ENCODE results near the gene PLPPR2.
"Not testable (repeated sequence)": the region's sequence is repeated elsewhere in the genome, so short reads cannot be mapped to it uniquely, and the experiment has no call there.

PLPPR2 gene

GRCh38 chr19:11373885-11374432 is 18.7 kb downstream of the PLPPR2 start:
- no peak for DNase-seq

- peak; percentile 97 for DNase-seq
Measured at GRCh38 chr19:11374433-11375142, 19.4 kb downstream of the PLPPR2 start, which contains the start of gene SWSAP1. Gene SWSAP1, plus strand, starts transcription at chr19:11374666. Its CDS starts 15 bp downstream, at chr19:11374681.

GRCh38 chr19:11375143-11375948 is 20.1 kb downstream of the PLPPR2 start:
- peak; percentile 80 for DNase-seq

GRCh38 chr19:11377237-11377636 is 22.0 kb downstream of the PLPPR2 start:
- peak; percentile 28 for DNase-seq

GRCh38 chr19:11377756-11378155 is 22.5 kb downstream of the PLPPR2 start:
- no peak for DNase-seq

GRCh38 chr19:11378319-11379189 is 23.3 kb downstream of the PLPPR2 start:
- peak; percentile 30 for DNase-seq

- not testable (repeated sequence) for DNase-seq
Measured at GRCh38 chr19:11379269-11379845, 24.1 kb downstream of the PLPPR2 start.

GRCh38 chr19:11379857-11380350 is 24.7 kb downstream of the PLPPR2 start:
- DNase-seq = no peak

- DNase-seq = peak; percentile 97
Measured at GRCh38 chr19:11380653-11381537, 25.7 kb downstream of the PLPPR2 start.

- DNase-seq = peak; percentile 56
Measured at GRCh38 chr19:11382898-11383705, 27.9 kb downstream of the PLPPR2 start.

- DNase-seq = no peak
Measured at GRCh38 chr19:11383706-11384048, 28.4 kb downstream of the PLPPR2 start.

GRCh38 chr19:11384778-11385129 is 29.5 kb downstream of the PLPPR2 start:
- no peak for DNase-seq

GRCh38 chr19:11387162-11388034 is 32.2 kb downstream of the PLPPR2 start:
- DNase-seq = no peak

- DNase-seq = no peak
Measured at GRCh38 chr19:11390359-11390758, 35.1 kb downstream of the PLPPR2 start.

- no peak for DNase-seq
Measured at GRCh38 chr19:11390933-11391680, 35.9 kb downstream of the PLPPR2 start.

GRCh38 chr19:11397089-11397610 is 41.9 kb downstream of the PLPPR2 start:
- DNase-seq = no peak

- DNase-seq = no peak
Measured at GRCh38 chr19:11399667-11400066, 44.4 kb downstream of the PLPPR2 start.

- DNase-seq = no peak
Measured at GRCh38 chr19:11400798-11401197, 45.6 kb downstream of the PLPPR2 start.

Measured in stimulated activated CD4-positive, alpha-beta T cell treated with anti-CD3 and anti-CD28 coated beads, Interleukin-15, amount 100 ng/mL, for 24 hours (primary cell).